ENCODE measurements around the gene COTL1. TPM values are rescaled to one million over a fixed set of nuclear protein-coding genes. Genes with fewer than 3 reads are reported as not detected.
A peak's percentile ranks its signal among the peaks of the same experiment; 100 is the strongest.

COTL1 gene
- total and polyA plus RNA-seq, 9 of the 15 experiments (the other 6 are each of a cell fraction or from before 2014, with no cell fraction given) = 27.7 to 185 (median 72.5) TPM

GRCh38 chr16:84552135-84552534 is 65.7 kb downstream of the COTL1 start:
- H2AFZ ChIP-seq (ENCODE audit: low read depth, low read length) = no peak overlapping the region
- no peak overlapping the region for H3K4me3 ChIP-seq
- H3K27me3 ChIP-seq (ENCODE audit: control insufficient read depth in 2 of 2, insufficient read depth in 2 of 2, low read length in 2 of 2) = peaks cover 19 to 29% of the 10 kb centered on the region in 2 experiments
- no peak for TF ChIP-seq YBX1 (IDR thresholded peaks at IDR 0.05)
- TF ChIP-seq SREBF2 (CRISPR knock-in tag; IDR thresholded peaks at IDR 0.05) = no peak
- no peak for TF ChIP-seq CUX1 (CRISPR knock-in tag; IDR thresholded peaks at IDR 0.05)
- TF ChIP-seq GTF2B (IDR thresholded peaks at IDR 0.05; ENCODE audit: extremely low read depth, insufficient read length) = no peak
- no peak for TF ChIP-seq KHSRP (IDR thresholded peaks at IDR 0.05)
- TF ChIP-seq RBFOX2 (IDR thresholded peaks at IDR 0.05; ENCODE audit: low read depth, low read length) = no peak
- TF ChIP-seq ID3 (CRISPR knock-in tag; IDR thresholded peaks at IDR 0.05) = no peak
- TF ChIP-seq ID3 (tag; IDR thresholded peaks at IDR 0.05) = no peak
- TF ChIP-seq SMAD1 (IDR thresholded peaks at IDR 0.05; ENCODE audit: low read depth, low read length, partially characterized antibody) = no peak
- intact Hi-C loops (cut with micrococcal nuclease) (loop anchor here (5.0 kb wide), 1 partner anchor 40 kb away; no protein-coding TSS in a partner anchor), in situ Hi-C loops (cut with MboI) (no loop called here)
- ChIA-PET CTCF (ENCODE audit: low intra/inter-chr PET ratio) (no interaction called here), POLR2A (interaction anchor here (0.6 to 2.0 kb wide), 7 partner anchors 9 to 73 kb away, joined by 3 to 10 read pairs (median 5); no protein-coding TSS in a partner anchor)
- WGBS (ENCODE audit: insufficient coverage, low coverage, missing lambda C conversion rate) = 10% methylated on average over 4 of the region's 4 CpGs
- no peak overlapping the region for H3K27ac ChIP-seq (ENCODE audit: extremely low read depth, low read depth, low read length)
- H3K4me1 ChIP-seq (replicated peaks in 1 of 2; ENCODE audit: control insufficient read depth in 2 of 2, insufficient read depth in 2 of 2, low read length in 2 of 2) = peaks cover 13 to 25% of the 10 kb centered on the region in 2 experiments
- ATAC-seq (no peak), DNase-seq (ENCODE audit: extremely low read depth in 1 of 4, low spot score in 3 of 4) (no peak), FAIRE-seq (no peak)
- H3K36me3 ChIP-seq (ENCODE audit: control insufficient read depth, insufficient read depth, low read length) = no peaks in the 10 kb centered on the region
- no peak overlapping the region for H3K4me2 ChIP-seq (ENCODE audit: insufficient read depth, low read length)
- no peaks in the 10 kb centered on the region for H4K20me1 ChIP-seq (replicated peaks; ENCODE audit: control insufficient read depth, insufficient read depth, low read length)
- no peaks in the 10 kb centered on the region for H3K79me2 ChIP-seq (ENCODE audit: control insufficient read depth, insufficient read depth, low read length)
- no peaks in the 10 kb centered on the region for H3K9me3 ChIP-seq (replicated peaks; ENCODE audit: control insufficient read depth, insufficient read depth, low read depth, low read length)
- H3K9me1 ChIP-seq (ENCODE audit: control insufficient read depth, insufficient read depth, low read length) = no peaks in the 10 kb centered on the region
- BruUV-seq (replicated peaks) = no TSS peak
- H3K9ac ChIP-seq (ENCODE audit: insufficient read depth in 1 of 2, low read depth in 2 of 2, low read length in 2 of 2) = 0 out of 4 replicates have a peak overlapping the region, but pooled peaks of 1 of the 2 experiments have one; percentile 30

All from K562 (cell line).